Activated gamma-delta T cell treated with Interleukin-2 at 50 U/mL for 16 hours (primary cell): ENCODE results near the gene UBAP2.

Source experiments
- DNase-seq: peaks from one replicate; pipeline ENCODE4 v3.0.0-alpha.2; 2020

Gene UBAP2

DNA sequence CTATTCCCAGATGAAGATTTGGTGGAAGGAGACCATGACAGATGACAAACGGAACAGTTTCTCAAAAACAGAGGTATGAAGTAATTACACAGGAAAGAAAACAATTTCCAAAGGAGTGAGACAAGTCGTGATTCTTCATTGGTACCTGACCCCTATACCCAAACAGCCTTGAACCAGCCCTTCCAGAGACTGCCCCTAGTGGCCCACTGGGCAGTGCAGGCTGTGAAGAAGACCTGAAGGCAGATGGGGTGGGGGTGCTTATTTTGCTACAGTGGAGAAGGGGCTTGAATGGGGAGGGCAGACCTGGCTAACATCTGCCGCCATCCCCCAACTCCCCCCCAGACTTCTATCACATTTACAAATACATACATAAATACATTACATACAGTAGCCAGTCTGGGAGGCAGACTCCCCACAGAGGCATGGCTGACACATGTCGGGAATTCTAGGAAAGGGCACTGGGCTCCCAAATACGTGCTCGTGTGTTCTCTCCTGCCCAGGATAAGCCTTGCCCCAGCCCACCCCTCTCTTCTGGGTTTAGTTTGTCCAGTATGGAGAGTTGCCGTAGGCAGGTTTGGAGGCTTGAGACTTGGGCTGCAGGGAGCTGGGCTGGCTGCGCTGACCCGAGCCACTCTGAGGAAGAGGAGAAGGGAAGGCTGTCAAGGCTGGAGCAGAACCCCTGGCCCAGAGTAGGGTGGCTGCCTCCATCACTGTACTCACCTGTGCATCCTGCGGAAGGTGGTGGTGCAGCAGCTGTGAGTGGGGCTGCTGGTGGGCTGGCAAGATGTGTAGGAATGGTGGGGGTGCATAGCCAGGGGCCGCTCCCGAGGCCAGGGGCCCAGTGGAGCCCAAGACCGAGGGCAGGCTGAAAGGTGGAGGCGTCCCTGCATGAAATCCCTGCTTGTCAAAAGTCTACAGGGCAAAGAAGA is 126.5 kb downstream of the UBAP2 start:
- no peak for DNase-seq

DNA sequence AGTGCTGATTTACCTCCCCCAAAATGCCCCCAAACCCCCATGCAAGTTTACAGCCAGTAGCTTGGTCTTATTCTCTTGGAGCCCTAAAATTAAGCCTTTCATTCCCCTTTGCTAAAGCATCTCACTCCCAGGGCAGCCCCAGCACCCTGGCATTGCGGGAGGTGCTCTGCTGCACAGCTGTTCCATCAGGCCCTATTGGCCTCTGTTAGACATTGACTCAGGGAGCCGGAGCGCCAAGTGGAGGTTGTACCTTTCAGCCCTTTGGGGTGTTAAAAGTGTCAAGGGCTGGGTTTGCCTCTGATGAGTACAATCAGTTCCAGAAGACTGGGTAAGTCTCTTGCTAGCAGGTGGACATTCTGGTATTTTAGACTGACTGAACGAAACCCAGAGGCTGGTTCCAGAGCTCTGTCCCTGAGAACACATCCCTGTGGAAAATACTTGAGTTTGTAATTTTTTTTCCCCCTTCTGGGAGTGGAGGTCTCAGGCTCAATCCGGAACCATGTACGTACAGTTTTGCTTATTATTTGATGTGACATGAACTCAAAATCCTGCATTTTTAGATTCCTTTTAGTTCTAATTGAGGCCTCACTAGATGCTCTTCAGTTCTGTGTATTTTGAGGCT is 129.3 kb downstream of the UBAP2 start:
- DNase-seq: no peak

DNA sequence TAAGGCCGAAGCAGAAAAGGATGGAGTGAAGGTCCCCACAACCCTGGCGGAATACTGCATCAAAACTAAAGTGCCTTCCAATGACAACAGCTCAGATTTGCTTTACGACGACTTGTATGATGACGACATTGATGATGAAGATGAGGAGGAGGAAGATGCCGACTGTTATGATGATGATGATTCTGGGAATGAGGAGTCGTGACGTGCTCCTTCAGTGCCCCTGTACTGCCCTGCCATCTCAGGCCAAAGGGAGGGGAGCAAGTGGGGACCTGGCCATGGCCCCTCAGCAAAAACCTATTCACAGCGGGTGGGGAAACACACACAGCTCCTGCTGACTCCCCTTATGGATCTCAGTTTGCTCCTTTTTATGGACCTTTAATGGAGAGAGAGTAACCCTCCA is 131.7 kb downstream of the UBAP2 start:
- no peak for DNase-seq

DNA sequence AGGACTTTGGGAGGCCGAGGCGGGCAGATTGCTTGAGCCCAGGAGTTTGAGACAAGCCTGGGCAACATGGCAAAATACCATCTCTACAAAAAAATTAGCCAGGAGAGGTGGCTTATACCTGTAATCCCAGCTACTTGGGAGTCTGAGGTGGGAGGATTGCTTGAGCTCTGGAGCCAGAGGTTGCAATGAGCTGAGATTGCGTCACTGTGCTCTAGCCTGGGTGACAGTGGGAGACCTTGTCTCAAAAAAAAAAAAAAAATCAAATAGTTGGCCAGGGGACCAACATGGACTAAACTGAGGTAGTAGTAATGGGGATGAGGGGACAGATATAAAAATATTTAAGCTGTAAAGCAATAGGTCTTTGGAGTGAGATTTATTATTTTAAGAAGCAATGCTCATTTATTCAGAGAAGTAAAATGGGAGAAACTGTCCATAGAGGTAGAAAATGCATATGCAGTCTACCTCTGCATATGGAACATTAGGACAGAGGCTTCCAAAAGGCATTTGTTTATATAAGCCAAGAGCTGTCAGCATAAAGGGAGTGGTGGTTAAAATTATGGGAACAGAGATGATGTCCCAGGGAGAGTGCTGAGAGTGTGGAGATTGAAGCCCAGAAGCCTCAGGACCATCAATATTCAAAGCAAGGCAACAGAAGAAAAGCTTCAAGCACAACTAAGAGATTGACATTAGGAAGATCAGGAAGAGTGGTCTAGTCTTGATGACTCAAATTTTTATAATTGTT is 133.6 kb downstream of the UBAP2 start:
- DNase-seq: no peak

DNA sequence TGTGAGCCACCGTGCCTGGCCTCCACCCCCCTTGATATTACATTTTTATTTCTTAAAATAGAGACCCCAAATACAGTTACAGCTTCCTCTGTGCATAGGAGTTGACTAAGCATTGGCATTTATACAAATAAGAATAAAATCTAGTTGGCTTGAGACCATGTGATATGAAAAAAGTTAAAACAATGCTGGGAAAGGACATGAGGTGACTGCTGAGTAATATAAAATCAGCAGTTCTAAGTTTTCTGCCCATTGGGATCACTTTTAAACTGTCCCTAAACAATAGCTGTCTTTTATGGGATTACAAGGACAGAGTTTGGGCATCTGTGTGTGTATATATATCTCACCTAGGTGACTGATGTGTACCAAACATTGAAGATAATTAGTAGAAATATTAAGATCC is 135.1 kb downstream of the UBAP2 start:
- DNase-seq: no peak

DNA sequence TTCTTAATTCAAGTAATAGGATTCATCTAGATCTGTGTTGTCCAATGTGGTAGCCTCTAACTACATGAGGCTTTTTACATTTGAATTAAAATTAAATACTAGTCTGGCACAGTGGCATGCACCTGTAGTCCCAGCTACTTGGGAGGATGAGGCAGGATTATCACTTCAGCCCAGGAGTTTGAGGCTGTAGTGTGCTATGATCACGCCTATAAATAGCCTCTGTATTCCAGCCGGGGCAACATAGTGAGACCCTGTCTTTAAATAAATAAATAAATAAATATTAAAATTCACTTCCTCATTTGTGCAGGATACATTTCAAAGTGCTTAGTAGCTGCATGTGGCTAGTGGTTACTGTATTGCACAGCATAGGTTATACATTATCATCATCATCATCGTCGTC is 139.9 kb downstream of the UBAP2 start:
- no peak for DNase-seq

DNA sequence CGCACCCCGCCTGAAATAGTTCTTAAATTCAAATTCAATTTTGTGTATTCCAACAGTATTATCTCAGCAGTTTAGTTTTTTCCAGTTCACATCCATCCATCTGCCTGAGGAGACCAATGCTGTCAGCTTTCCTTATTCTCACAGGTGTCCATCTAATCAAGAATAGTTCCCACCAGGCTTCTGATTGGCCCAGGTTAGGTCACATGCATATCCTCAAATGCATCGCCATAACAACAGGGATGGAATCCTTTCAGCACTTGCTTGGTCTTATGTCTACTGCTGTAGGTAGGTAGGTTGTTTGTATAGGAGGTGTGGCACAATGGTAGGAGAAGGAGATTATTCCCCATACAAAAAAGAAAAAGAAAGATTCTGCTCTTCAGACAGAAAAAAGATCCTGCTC is 140.6 kb downstream of the UBAP2 start:
- no peak for DNase-seq

DNA sequence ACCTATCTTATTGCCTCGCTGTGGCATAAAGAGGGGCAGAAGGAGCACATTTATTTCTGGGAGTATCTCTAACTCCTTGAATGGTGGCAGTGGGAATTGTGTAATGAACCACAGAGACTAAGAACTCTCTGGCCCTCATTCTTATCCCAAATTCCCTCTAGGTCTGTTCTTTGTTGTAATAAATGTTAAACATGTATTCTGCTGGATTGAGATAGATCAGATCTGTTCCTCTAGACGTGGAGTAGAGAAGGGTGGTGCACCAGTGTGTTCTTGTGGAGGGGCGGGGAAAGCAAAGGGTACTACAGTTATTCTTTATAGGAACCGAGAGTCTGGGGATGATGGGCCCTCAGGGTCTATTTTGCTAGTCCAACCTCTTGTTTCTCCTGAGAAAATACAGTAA is 141.3 kb downstream of the UBAP2 start:
- no peak for DNase-seq

DNA sequence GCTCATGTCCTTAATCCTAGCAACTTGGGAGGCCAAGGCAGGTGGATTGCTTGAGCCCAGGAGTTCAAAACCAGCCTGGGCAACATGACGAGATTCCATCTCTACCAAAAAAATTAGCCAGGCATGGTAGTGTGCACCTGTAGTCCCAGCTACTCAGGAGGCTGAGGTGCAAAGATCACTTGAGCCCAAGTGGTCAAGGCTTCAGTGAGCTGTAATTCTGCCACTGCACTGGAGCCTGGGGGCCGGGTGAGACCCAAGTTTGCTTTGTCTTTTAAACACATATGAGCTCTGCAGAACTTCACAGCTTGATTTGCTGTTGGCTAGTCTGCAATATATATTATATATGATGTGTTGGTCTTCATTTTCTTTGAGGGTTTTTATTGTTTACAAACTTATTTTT is 141.9 kb downstream of the UBAP2 start:
- DNase-seq: no peak

DNA sequence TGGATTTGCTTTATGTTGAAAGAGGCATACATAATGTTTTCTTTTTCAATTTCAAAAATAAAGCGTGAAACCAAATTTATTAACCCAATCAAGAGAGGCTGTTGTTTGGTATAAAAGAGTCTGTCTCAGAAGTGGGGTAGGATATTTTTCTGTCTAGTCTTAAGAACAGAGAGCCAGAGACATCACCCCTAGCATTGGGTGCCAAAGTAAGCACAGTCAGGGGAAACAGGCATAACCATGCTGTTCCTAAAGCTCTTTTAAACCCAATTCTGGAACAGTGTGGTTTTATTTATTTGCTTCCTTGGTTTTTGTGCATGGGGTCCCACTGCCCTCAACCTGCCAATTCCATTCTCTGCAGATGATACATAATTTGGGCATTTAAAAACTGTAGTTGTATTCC is 143.6 kb downstream of the UBAP2 start:
- no peak for DNase-seq

DNA sequence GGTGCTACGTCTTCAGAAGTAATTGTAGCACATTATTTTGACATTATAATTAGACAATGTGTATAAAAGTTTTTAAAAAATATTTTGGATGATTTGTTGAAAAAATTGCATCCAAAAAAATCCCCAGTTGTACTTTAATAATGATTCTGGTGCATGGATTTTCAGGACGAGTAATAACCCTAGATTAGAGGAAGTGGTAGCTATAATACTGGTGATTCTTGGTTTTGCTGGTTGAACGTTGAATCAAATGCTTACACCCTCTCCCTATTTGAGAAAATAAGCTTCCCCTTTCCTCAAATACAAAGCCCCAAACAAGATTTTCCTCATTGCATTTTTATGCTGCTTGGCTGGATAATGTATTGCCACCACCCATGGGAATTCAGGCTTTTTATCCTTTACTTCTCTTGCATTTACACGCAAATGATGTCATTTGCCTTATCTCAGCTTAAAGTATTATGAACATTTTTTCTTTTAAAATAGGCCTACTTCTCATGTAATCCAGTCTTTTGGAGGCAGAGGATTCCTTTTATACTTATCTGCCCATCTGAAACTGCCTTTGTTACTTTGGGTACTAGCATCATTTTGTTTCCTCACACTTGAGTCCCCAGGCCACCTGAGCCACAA is 145.4 kb downstream of the UBAP2 start:
- DNase-seq: no peak

DNA sequence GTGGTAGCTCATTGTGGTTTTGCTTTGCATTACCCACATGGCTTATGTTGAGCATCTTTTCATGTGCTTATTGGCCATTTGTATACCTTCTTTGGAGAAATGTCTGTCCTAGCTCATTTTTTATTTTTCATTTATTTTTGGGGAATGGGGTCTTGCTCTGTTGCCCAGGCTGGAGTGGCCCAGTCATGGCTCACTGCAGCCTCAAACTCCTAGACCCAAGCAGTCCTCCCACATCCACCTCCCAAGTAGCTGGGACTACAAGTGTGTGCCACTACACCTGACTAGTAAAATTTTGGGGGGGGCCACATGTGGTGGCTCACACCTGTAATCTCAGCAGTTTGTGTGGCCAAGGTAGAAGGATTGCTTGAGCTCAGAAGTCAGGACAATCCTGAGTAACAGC is 154.4 kb downstream of the UBAP2 start:
- DNase-seq: no peak

DNA sequence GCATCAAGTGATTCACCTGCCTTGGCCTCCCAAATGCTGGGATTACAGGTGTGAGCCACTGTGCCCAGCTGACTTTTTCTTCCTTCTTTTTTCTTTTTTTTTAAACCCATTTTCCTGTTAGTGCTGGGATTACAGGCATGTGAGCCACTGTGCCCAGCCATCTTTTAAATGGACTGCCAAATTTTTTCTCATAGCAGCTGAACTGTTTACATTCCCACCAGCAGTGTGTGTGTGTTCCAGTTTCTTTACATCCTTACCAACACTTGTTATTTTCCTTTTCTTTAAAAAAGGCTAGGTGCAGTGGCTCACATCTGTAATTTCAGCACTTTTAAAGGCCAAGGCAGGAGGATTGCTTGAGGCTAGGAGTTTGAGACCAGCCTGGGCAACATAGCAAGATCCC is 154.8 kb downstream of the UBAP2 start:
- DNase-seq: no peak

DNA sequence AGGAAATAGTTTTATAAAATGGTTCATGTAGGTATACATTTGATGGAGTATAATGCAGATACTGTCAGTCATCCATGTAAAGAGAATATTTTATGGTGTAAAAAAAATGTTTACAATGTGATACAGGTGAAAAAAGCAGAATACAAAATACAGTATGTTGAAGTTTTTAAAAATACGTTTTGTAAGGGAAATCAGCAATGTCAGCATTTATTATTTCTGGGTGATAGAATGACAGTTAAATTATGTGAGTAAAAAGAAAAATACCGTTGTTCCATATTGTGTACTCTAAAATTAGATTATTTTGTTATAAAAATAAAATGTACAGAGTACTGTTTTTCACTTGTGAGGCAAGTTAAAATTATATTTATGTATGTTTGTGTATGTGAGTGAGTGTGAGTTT is 162.7 kb downstream of the UBAP2 start:
- DNase-seq: no peak

DNA sequence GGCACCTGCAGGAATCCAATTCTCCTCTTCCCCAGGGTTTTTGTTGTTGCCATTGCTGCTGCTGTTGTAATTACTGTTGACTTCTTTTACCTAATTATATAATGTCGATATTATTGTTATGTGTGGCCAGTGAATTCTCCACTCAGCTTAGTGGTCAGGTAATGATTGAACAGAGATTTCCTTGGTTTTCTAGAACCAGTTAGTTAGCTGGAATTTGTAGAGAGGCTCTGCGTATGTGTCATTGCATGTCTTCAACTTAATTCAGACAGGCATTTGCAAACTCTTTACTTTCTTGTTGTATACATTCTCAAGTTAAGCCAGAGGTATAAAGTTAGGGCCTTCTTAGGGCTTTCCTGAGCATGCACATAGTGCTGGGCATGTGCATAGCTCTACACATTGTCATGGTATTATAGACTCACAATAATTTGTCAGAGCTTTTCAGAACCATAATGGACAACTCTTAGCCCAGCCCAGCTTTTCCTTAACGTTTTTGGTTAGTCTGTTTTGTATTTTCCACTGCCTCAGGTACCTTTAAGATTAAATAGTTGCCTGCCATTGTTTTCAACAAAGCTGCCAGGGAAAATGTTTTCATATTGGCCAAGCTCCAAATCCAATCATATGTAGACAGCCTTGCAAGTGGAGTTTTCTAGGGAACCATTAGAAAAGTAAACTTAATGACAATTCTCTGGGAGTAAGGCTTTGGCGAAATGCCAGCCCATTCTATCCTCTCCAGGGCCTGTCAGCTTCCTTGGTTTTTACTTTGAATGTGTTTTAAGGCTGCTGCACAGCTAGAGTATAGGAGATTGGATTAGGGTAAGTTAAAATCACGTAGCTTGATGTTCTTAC is 163.6 kb downstream of the UBAP2 start:
- no peak for DNase-seq

DNA sequence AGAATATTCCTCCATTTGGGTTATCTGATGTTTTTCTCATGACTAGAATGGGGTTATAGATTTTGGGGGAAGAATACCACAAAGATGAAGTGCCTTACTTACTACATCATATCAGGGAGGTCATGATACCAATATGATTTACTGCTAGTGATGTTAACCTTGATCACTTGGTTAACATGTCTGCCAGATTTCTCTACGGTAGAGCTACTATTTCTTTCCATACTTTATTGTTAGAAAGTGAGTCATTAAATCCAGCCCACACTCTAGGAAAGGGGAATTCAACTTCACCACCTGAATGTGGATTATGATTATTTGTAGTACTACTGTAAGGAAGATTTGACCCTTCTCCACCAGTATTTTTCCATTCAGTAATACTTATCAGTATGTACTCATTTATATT is 167.1 kb downstream of the UBAP2 start:
- no peak for DNase-seq

DNA sequence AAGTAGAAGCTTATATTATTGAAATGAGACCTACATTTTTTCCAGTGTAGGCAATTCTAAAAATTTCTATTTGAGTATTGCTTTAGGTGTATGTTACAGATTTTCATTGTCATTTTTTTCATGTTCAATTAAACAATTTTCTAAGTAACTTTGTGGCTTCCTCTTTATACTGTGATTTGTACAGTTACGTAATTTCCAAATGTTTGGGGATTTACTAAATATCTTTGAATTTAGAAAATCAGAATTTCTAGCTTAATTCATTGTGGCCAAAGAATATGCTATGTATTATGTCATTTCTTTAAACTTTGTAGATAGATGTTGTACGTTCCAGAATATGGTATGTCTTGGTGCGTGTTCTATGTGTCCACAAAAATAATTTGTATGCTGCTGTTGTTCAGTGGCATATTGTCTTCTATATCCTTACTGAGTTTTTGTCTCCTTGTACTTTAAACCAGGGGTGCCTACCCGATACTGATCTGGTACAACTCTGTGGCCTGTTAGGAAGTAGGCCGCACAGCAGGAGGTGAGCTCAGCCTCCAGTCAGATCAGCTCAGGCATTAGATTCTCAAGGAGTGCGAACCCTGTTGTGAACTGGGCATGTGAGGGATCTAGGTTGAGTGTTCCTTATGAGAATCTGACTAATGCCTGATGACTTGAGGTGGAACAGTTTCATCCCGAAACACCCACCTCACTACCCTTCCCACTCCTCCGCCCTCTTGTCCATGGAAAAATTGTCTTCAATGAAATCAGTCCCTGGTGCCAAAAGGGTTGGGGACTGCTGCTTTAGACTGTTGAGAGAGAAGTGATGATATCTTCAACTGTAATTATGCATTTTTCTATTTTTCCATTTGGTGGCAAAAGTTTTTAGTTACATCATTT is 168.2 kb downstream of the UBAP2 start:
- no peak for DNase-seq

DNA sequence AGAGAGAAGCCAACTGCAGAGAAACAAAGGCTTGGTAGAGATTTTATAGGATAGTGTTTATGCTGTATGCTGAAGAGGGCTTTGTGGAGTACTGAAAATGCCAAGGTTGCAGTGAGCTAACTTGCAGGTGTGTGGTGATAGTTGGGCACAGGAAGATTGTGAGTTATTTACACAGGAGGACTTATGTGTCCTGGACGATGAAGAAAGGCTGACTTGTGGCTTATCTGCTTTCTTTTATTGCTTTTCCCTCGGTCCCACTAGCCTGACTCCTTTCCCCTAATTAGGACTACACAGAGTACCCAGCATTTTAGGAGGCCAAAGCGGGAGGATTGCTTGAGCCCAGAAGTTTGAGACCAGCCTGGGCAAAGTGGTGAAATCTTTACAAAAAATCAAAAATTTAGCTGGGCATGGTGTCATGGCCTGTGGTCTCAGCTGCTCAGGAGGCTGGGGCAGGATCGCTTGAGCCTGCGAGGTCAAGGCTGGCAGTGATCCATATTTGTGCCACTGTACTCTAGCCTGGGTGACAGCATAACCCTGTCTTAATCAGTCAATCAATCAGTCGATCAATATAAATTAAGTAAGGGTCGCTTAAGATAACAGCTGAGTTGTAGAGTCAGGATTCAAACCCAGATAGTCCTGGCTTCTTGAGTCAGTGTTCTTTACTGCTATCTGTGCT is 169.9 kb downstream of the UBAP2 start:
- no peak for DNase-seq

DNA sequence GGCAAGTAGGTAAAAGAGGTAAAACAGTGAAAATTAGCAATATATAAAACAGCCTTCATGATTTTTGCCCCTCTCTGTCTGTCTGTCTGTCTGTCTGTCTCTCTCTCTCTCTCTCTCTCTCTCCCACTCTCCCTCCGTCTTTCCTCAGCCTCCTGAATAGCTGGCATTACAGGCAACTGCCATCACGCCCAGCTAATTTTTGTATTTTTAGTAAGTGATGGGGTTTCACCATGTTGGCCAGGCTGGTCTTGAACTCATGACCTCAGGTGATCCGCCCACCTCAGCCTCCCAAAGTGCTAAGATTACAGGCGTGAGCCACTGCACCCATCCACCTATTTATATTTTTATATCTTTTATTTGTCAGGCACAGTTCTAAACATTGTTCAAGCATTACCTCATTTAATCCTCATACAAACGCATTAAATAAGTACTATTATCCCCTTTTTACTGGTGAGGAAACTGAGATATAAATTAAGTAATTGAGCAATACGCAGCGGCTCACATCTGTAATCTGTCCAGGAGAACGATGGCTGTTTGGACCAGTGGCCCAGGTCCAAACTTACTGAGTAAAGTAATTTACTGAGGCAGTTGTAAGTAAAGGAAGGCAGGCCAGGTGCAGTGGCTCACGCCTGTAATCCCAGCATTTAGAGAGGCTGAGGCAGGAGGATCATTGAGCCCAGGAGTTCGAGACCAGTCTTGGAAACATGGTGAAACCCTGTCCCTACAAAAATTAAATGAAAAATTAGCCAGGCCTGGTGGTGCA is 170.8 kb downstream of the UBAP2 start:
- no peak for DNase-seq
